Measurements from ENCODE around the gene MTMR3.

DNA sequence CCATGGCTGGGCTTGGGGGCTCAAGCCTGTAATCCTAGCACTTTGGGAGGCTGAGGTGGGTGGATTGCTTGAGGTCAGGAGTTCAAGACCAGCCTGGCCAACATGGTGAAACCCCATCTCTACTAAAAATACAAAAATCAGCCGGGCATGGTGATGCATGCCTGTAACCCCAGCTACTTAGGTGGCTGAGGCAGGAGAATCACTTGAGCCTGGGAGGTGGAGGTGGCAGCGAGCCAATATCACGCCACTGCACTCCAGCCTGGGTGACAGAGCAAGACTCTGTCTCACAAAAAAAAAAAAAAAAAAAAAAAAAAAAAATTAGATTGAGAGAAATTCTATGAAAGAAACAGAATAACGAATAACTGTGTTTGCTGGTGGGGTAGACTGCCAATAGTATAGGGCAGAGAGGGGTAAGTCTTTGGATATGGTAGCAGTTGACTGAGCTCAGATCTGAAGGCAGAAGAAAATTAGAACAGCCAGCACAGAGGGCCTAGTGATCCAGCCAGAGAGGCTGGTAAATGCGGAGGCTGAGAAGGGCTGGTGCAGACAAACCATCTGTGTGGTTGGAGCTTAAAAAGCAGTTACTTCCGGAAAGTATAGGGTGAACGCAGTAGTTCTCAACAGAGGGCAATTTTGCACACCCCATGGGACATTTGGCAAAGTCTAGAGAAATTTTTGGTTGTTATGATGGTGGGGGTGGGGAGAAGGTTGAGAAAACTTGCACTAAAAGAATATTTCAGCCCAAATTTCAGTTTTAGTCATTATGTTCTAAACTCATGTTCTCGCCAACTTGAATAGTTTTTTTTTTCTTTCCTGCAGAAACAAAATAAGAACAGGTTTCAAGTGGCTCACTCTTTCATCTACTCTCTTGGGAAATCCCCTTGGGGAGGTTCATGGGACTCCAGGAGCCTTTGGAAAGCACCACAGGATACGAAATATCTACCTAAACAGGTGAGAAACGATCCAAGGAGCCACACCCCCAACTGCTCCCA lies 195.6 kb downstream of the MTMR3 start:
- TF ChIP-seq, protein P1, sequence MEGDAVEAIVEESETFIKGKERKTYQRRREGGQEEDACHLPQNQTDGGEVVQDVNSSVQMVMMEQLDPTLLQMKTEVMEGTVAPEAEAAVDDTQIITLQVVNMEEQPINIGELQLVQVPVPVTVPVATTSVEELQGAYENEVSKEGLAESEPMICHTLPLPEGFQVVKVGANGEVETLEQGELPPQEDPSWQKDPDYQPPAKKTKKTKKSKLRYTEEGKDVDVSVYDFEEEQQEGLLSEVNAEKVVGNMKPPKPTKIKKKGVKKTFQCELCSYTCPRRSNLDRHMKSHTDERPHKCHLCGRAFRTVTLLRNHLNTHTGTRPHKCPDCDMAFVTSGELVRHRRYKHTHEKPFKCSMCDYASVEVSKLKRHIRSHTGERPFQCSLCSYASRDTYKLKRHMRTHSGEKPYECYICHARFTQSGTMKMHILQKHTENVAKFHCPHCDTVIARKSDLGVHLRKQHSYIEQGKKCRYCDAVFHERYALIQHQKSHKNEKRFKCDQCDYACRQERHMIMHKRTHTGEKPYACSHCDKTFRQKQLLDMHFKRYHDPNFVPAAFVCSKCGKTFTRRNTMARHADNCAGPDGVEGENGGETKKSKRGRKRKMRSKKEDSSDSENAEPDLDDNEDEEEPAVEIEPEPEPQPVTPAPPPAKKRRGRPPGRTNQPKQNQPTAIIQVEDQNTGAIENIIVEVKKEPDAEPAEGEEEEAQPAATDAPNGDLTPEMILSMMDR (IDR thresholded peaks at IDR 0.05) = no peak
- no peak for TF ChIP-seq POLR2AphosphoS5 (IDR thresholded peaks at IDR 0.05; ENCODE audit: low read depth, low read length)
- TF ChIP-seq, protein P2, sequence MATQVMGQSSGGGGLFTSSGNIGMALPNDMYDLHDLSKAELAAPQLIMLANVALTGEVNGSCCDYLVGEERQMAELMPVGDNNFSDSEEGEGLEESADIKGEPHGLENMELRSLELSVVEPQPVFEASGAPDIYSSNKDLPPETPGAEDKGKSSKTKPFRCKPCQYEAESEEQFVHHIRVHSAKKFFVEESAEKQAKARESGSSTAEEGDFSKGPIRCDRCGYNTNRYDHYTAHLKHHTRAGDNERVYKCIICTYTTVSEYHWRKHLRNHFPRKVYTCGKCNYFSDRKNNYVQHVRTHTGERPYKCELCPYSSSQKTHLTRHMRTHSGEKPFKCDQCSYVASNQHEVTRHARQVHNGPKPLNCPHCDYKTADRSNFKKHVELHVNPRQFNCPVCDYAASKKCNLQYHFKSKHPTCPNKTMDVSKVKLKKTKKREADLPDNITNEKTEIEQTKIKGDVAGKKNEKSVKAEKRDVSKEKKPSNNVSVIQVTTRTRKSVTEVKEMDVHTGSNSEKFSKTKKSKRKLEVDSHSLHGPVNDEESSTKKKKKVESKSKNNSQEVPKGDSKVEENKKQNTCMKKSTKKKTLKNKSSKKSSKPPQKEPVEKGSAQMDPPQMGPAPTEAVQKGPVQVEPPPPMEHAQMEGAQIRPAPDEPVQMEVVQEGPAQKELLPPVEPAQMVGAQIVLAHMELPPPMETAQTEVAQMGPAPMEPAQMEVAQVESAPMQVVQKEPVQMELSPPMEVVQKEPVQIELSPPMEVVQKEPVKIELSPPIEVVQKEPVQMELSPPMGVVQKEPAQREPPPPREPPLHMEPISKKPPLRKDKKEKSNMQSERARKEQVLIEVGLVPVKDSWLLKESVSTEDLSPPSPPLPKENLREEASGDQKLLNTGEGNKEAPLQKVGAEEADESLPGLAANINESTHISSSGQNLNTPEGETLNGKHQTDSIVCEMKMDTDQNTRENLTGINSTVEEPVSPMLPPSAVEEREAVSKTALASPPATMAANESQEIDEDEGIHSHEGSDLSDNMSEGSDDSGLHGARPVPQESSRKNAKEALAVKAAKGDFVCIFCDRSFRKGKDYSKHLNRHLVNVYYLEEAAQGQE (IDR thresholded peaks at IDR 0.05; ENCODE audit: insufficient read depth in 1 of 2, low read depth in 2 of 2, low read length in 1 of 2) = no peak
- TF ChIP-seq SIN3A (IDR thresholded peaks at IDR 0.05; ENCODE audit: borderline replicate concordance, insufficient read depth, low read depth, low read length) = no peak
- no peak for TF ChIP-seq TCF7L2 (IDR thresholded peaks at IDR 0.05; ENCODE audit: low read depth, low read length)

Measured in Panc1 (cell line).